ENCODE data around the gene UGT3A2. TPM values are rescaled to one million over a fixed set of nuclear protein-coding genes. Genes with fewer than 3 reads are reported as not detected.

The UGT3A2 gene
- total RNA-seq, 1 experiment from 2014 or later, result 529 TPM

DNA sequence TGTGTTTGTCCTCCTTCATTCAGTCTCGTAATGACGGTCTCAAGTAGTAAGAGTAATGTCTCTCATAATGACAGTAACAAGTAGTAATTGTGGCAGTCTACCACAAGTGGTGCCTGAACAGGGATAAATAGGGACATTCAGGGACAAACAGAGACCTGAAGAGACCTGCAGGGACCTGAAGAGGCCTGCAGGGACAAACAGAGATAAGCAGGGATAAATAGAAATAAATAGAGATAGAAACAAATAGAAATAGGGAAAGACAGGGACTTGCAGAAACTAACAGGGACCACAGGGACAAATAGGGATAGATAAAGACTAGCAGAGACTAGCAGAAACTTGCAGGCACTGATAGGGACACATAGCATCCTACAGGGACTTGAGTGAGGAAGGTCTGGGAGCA lies 7.9 kb downstream of the UGT3A2 start:
- Histone ChIP-seq H3K27me3 (replicated peaks; ENCODE audit: insufficient read depth, low read depth, low read length, poor library complexity) (no peaks in the 10 kb centered on the region), H3K4me1 (ENCODE audit: insufficient read depth, low read length, poor library complexity, severe bottlenecking) (peaks cover 61% of the 10 kb centered on the region), H3K9me3 (ENCODE audit: low read depth, low read length, poor library complexity, severe bottlenecking) (peaks cover 11% of the 10 kb centered on the region), H3K36me3 (ENCODE audit: insufficient read depth, low read length, poor library complexity, severe bottlenecking) (peaks cover 75% of the 10 kb centered on the region), H3K4me3 (ENCODE audit: low read depth, low read length, poor library complexity, severe bottlenecking) (no peak overlapping the region), H3K27ac (ENCODE audit: low read depth, low read length, poor library complexity, severe bottlenecking) (peak overlapping the region; percentile 84)
- BruUV-seq (replicated peaks), result no TSS peak
- CTCF ChIA-PET, result no interaction called here
- no peak for DNase-seq (ENCODE audit: low spot score)
- POLR2A ChIA-PET (ENCODE audit: low non-redundant PET), result interaction anchor here (0.6 kb wide), 1 partner anchor 10 kb away, joined by 4 read pairs; no protein-coding TSS in a partner anchor
- TF ChIP-seq, protein P1, sequence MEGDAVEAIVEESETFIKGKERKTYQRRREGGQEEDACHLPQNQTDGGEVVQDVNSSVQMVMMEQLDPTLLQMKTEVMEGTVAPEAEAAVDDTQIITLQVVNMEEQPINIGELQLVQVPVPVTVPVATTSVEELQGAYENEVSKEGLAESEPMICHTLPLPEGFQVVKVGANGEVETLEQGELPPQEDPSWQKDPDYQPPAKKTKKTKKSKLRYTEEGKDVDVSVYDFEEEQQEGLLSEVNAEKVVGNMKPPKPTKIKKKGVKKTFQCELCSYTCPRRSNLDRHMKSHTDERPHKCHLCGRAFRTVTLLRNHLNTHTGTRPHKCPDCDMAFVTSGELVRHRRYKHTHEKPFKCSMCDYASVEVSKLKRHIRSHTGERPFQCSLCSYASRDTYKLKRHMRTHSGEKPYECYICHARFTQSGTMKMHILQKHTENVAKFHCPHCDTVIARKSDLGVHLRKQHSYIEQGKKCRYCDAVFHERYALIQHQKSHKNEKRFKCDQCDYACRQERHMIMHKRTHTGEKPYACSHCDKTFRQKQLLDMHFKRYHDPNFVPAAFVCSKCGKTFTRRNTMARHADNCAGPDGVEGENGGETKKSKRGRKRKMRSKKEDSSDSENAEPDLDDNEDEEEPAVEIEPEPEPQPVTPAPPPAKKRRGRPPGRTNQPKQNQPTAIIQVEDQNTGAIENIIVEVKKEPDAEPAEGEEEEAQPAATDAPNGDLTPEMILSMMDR (conservative IDR thresholded peaks at IDR 0.05; ENCODE audit: low read depth, low read length), result no peak
- TF ChIP-seq EZH2 (IDR thresholded peaks at IDR 0.05; ENCODE audit: borderline replicate concordance, low read depth, low read length, poor library complexity, severe bottlenecking), result no peak
- intact Hi-C loops (cut with micrococcal nuclease; ENCODE audit: unreplicated experiment), result no loop called here

DNA sequence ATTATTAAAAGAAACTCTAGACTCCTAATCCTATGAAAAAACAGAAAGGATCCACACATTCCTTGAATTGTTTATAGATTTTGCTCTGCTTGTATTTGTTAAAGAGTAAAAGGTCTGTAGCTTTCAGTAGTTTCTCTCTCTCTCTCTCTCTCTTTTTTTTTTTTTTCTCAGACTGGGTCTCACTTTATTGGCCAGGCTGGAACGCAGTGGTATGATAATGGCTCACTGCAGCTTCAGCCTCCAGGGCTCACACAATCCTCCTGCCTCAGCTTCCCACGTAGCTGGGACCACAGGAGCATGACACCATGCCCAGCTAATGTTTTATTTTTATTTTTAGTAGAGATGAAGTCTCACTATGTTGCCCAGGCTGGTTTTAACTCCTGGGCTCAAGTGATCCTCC lies 9.3 kb downstream of the UGT3A2 start:
- Histone ChIP-seq H3K9me3 (ENCODE audit: low read depth, low read length, poor library complexity, severe bottlenecking) (peaks cover under 1% of the 10 kb centered on the region), H3K27me3 (replicated peaks; ENCODE audit: insufficient read depth, low read depth, low read length, poor library complexity) (no peaks in the 10 kb centered on the region), H3K4me1 (ENCODE audit: insufficient read depth, low read length, poor library complexity, severe bottlenecking) (peaks cover 61% of the 10 kb centered on the region), H3K4me3 (ENCODE audit: low read depth, low read length, poor library complexity, severe bottlenecking) (no peak overlapping the region), H3K36me3 (ENCODE audit: insufficient read depth, low read length, poor library complexity, severe bottlenecking) (peaks cover 74% of the 10 kb centered on the region), H3K27ac (ENCODE audit: low read depth, low read length, poor library complexity, severe bottlenecking) (peak overlapping the region; percentile 55)
- no peak for DNase-seq (ENCODE audit: low spot score)
- no TSS peak for BruUV-seq (replicated peaks)
- intact Hi-C loops (cut with micrococcal nuclease; ENCODE audit: unreplicated experiment), result no loop called here
- CTCF ChIA-PET, result no interaction called here
- TF ChIP-seq, protein P1 (conservative IDR thresholded peaks at IDR 0.05; ENCODE audit: low read depth, low read length), result no peak
- no peak for TF ChIP-seq EZH2 (IDR thresholded peaks at IDR 0.05; ENCODE audit: borderline replicate concordance, low read depth, low read length, poor library complexity, severe bottlenecking)
- POLR2A ChIA-PET (ENCODE audit: low non-redundant PET), result no interaction called here

DNA sequence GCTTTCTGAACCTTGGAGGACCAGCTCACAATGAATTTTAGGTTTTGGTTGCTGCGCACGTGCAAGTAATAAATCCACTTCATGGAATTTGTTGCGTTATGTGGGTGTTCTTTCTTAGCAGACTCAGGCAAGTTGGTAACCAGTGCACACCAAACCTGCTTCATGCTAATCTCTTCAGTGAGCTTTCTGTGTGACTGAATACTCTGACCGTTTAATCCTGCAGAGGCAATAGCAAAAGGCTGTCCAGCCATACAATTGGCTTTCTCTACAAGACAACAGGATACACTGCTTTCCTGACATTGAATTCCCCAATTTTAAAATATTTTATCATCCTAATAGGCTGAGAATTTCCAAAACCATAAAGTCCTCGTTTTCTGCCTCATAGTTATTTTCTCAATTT lies 10.3 kb downstream of the UGT3A2 start:
- intact Hi-C loops (cut with micrococcal nuclease; ENCODE audit: unreplicated experiment), result no loop called here
- Histone ChIP-seq H3K4me3 (ENCODE audit: low read depth, low read length, poor library complexity, severe bottlenecking) (no peak overlapping the region), H3K4me1 (ENCODE audit: insufficient read depth, low read length, poor library complexity, severe bottlenecking) (peaks cover 61% of the 10 kb centered on the region), H3K27ac (ENCODE audit: low read depth, low read length, poor library complexity, severe bottlenecking) (peak overlapping the region; percentile 55), H3K36me3 (ENCODE audit: insufficient read depth, low read length, poor library complexity, severe bottlenecking) (peaks cover 83% of the 10 kb centered on the region), H3K27me3 (replicated peaks; ENCODE audit: insufficient read depth, low read depth, low read length, poor library complexity) (no peaks in the 10 kb centered on the region), H3K9me3 (ENCODE audit: low read depth, low read length, poor library complexity, severe bottlenecking) (no peaks in the 10 kb centered on the region)
- DNase-seq (ENCODE audit: low spot score), result no peak
- TF ChIP-seq, protein P1 (conservative IDR thresholded peaks at IDR 0.05; ENCODE audit: low read depth, low read length), result no peak
- no peak for TF ChIP-seq EZH2 (IDR thresholded peaks at IDR 0.05; ENCODE audit: borderline replicate concordance, low read depth, low read length, poor library complexity, severe bottlenecking)
- CTCF ChIA-PET, result no interaction called here
- POLR2A ChIA-PET (ENCODE audit: low non-redundant PET), result interaction anchor here (0.9 kb wide), 1 partner anchor 10 kb away, joined by 3 read pairs; no protein-coding TSS in a partner anchor
- BruUV-seq (replicated peaks), result no TSS peak

Measured in A673 (cell line).